Muscle of leg (tissue), 11 donors: ENCODE measurements around the gene NSUN7. TPM values are rescaled to one million over a fixed set of nuclear protein-coding genes. Genes with fewer than 3 reads are reported as not detected.
A peak's percentile ranks its signal among the peaks of the same experiment; 100 is the strongest.

Experiments used
- DNase-seq: peaks from one replicate; pipeline ENCODE4 v3.0.0; 2013
- H3K27ac ChIP-seq: one replicate; pipeline ENCODE4 v1.5.1; 2013; ENCODE audit warnings: mild to moderate bottlenecking, low read length, control low read depth
- H3K27me3 ChIP-seq: one replicate; pipeline ENCODE4 v1.6.1; 2013; ENCODE audit warnings: low read length; ENCODE audit not compliant: control insufficient read depth, insufficient read depth
- H3K36me3 ChIP-seq: one replicate; pipeline ENCODE4 v1.6.1; 2013; ENCODE audit warnings: low read length; ENCODE audit not compliant: control insufficient read depth, insufficient read depth
- H3K4me1 ChIP-seq: one replicate; pipeline ENCODE4 v1.6.1; 2013; ENCODE audit warnings: low read length; ENCODE audit not compliant: control insufficient read depth, insufficient read depth
- H3K4me3 ChIP-seq: one replicate; pipeline ENCODE4 v1.5.1; 2013; ENCODE audit warnings: low read length, control low read depth
- H3K9me3 ChIP-seq: replicated peaks from 2 replicates; pipeline ENCODE4 v1.6.1; 2013; ENCODE audit warnings: low read depth, low read length; ENCODE audit not compliant: control insufficient read depth
- WGBS: methylation state at CpG from one replicate; pipeline ENCODE4 v1.1.5; 2013; ENCODE audit warnings: missing lambda C conversion rate; ENCODE audit not compliant: insufficient coverage; 5-methylcytosine and 5-hydroxymethylcytosine counted together
- polyA plus RNA-seq, 8 donors: library from polyadenylated mRNA; unstranded; fragments of 120-200 nt; gene quantifications; one replicate each; pipeline versions ENCODE4 v1.2.1 to v1.2.3, GENCODE V29; 2013; ENCODE audit warnings: inconsistent platforms in 1 of 8, low replicate concordance in 1 of 8; ENCODE audit not compliant: insufficient read length in 8 of 8, insufficient read depth in 1 of 8
- total RNA-seq: library from RNA; stranded (reverse); fragments of 120-200 nt; gene quantifications from one replicate; pipeline ENCODE4 v1.2.4, GENCODE V29; 2013

NSUN7 gene
- total and polyA plus RNA-seq, 9 donors = 0.25 to 2.0 (median 0.84) TPM

DNA sequence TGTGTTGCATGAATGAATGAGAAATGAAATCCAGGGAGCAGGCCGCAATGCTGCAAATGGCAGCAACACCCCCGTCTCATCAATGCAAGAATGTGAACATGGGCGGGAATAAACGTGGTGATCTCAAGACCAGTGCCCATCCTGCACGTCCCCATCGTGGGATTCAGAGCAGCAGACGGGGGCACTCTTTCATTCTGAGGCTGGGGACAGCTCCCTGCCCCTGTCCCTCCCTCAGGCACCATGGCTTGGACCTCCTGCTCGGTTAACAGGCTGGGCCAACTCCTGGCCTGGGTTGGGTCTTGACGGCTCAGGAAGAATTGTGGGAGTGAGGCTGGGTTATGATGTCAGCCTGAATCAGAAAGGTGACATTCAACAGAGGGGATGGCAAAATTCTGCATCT is 78.9 kb downstream of the NSUN7 start:
- no peaks in the 10 kb centered on the region for H3K9me3 ChIP-seq
- WGBS = 95% methylated on average over 7 of the region's 9 CpGs
- no peaks in the 10 kb centered on the region for H3K4me1 ChIP-seq
- H3K27ac ChIP-seq = no peak overlapping the region
- H3K4me3 ChIP-seq = no peak overlapping the region
- peaks cover 49% of the 10 kb centered on the region for H3K36me3 ChIP-seq
- DNase-seq = no peak
- no peaks in the 10 kb centered on the region for H3K27me3 ChIP-seq

DNA sequence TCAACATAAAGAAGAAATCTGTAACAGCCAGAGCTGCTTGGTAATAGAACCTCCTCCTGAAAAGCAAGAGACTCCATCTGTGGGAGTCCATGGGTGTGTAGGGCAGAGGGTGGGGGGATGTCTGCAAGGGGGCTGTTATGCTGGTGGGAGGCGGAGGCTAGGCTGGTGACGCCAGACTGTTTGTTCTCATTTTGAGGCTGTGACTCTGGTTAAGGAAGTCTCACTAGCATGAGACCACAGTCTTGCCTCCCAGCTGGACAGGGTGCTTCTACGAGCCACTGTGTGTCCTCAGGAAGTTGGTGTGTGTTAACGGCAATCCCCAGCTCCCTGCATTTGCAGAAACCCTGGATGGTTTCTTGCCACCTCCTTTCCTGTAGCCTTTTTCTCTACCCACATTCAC is 79.8 kb downstream of the NSUN7 start:
- WGBS = no CpG with 5 or more reads among the region's 4 CpGs
- Histone ChIP-seq H3K4me3 (no peak overlapping the region), H3K4me1 (no peaks in the 10 kb centered on the region), H3K27me3 (no peaks in the 10 kb centered on the region), H3K36me3 (peaks cover 55% of the 10 kb centered on the region), H3K27ac (no peak overlapping the region), H3K9me3 (no peaks in the 10 kb centered on the region)
- DNase-seq = peak; percentile 27

DNA sequence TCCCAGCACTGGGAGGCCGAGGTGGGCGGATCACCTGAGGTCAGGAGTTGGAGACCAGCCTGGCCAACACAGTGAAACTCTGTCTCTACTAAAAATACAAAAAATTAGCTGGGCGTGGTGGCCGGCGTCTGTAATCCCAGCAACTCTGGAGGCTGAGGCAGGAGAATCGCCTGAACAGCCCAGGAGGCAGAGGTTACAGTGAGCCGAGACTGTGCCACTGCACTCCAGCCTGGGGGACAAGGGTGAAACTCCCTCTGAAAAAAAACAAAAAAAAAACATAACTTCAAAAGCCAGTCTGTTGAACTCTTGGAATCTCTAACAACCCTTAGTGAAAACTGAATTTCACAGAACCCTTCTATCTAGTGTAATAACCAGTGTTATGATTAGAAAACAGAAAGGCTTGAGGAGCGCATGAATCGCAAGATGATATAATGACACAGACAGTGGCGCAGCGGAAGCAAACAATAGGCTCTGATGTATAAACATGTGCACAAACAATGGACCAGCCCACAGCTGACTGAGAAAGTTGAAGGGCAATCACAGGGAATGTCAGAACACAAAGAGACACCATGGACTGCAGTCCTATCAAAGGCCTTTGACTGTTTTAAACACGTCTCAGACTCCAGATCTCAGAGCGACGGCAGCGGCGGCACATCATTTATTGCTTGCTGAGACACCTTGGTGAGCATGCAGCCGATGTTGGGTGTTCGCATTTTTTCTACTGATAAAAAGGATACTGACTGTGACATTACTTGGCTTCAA is 81.6 kb downstream of the NSUN7 start:
- peaks cover 53% of the 10 kb centered on the region for H3K36me3 ChIP-seq
- no peaks in the 10 kb centered on the region for H3K9me3 ChIP-seq
- H3K4me3 ChIP-seq = no peak overlapping the region
- WGBS = 89% methylated on average over 14 of the region's 18 CpGs
- H3K27ac ChIP-seq = no peak overlapping the region
- no peaks in the 10 kb centered on the region for H3K4me1 ChIP-seq
- H3K27me3 ChIP-seq = no peaks in the 10 kb centered on the region
- no peak for DNase-seq

DNA sequence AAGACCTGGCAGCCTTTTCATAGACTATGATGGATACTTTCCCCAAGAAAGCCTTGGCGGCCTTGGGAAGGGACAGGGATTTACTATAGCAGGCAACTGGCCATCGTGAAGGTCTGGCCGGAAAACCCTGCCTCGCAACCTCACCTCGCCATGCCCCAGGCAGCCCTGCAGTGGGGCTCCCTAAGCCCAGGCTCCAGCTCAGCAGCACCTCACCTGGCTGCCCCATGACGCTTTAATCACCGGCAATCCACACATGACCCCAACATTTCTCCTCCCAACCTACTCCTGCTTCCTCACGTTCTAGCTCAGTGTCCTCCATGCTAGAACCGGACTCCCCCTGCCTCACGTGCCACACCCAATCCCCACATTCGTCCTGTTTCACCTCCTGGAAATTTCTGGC is 82.4 kb downstream of the NSUN7 start:
- no peak overlapping the region for H3K27ac ChIP-seq
- no peak for DNase-seq
- no peaks in the 10 kb centered on the region for H3K9me3 ChIP-seq
- no peaks in the 10 kb centered on the region for H3K27me3 ChIP-seq
- 82% methylated on average over 11 of the region's 11 CpGs for WGBS
- no peak overlapping the region for H3K4me3 ChIP-seq
- peaks cover 4% of the 10 kb centered on the region for H3K4me1 ChIP-seq
- peaks cover 52% of the 10 kb centered on the region for H3K36me3 ChIP-seq

DNA sequence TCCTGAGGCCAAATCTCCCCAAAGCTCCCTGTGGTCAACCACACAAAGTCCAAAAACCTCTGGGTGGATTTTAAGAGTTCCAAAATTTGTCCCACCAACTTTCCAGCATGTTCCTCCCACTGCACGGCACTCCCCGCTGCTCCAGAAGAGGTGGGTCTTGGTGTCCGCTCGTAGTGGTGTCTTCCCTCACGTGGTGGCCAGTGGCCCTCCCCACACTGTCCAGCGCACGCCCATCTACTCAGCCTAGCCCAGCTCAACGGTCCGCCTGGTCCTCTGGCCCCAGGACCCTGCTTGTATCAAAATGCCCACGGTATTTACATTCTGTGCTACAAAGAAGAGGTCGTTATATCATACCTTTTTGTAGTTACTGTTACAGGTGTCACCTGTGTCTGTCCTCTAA is 83.5 kb downstream of the NSUN7 start:
- Histone ChIP-seq H3K9me3 (no peaks in the 10 kb centered on the region), H3K36me3 (peaks cover 49% of the 10 kb centered on the region), H3K27ac (no peak overlapping the region), H3K4me3 (no peak overlapping the region), H3K27me3 (no peaks in the 10 kb centered on the region), H3K4me1 (peaks cover 10% of the 10 kb centered on the region)
- DNase-seq = no peak
- 96% methylated on average over 8 of the region's 11 CpGs for WGBS

DNA sequence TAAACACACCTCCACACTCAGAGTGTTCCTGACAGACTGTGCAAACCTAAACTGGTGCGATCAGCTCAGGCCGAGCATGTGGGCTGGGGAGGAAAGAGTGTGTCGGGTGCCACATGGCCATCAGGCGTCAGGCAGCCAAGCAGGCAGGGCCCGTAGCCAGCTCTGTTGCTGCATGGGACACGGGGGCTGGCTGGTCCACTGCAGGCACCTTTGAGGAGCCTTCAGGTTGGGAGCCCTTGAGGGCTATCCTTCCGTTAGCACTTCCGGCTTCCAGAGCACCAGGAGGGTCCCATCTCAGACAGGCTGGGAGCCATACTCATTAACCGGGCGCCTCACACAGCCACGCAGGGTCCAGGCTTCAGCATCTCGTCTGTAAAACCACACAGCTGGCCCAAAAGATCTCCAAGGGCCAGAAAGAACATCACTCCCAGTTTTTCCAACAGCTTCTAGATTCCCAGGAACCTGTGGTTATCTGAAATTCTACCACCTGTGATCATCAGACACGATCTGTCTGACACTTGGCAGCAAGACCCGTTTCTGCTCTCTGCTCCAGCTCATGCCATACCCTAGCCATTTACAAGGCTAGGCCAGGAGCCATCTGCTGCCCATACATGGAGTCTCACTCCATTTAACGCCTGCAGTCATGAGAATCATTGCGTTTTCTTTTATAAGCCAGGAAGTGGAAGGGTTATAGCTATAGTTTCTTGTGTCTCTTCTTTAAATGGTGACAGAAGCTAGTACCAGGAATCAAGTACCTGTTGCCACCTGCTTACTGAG is 87.5 kb downstream of the NSUN7 start:
- Histone ChIP-seq H3K27ac (peak overlapping the region; percentile 20), H3K9me3 (no peaks in the 10 kb centered on the region), H3K36me3 (peaks cover 28% of the 10 kb centered on the region), H3K4me3 (no peak overlapping the region), H3K27me3 (no peaks in the 10 kb centered on the region), H3K4me1 (peaks cover 10% of the 10 kb centered on the region)
- WGBS = 77% methylated on average over 12 of the region's 16 CpGs
- DNase-seq = no peak

DNA sequence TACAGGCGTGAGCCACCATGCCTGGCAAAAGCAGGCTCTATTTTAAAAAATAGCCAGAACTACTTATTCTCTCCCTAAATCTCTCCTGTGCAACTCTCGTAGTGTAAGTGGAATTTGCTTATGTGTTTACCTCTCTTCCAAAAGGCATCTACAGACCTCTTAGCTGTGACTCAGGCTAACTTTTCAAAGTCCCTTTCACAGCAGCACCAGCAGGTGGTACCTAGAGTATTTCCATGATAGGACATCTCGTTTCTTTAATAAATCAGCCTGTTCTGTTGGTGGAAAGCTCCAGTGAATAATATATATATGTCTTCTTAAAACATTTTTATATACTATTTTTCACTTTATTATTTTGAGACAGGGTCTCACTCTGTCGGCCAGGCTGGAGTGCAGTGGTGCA is 89.0 kb downstream of the NSUN7 start:
- Histone ChIP-seq H3K4me3 (no peak overlapping the region), H3K27ac (no peak overlapping the region), H3K27me3 (no peaks in the 10 kb centered on the region), H3K4me1 (peaks cover 16% of the 10 kb centered on the region), H3K9me3 (no peaks in the 10 kb centered on the region), H3K36me3 (peaks cover 26% of the 10 kb centered on the region)
- no peak for DNase-seq
- 100% methylated on average over 1 of the region's 4 CpGs for WGBS

DNA sequence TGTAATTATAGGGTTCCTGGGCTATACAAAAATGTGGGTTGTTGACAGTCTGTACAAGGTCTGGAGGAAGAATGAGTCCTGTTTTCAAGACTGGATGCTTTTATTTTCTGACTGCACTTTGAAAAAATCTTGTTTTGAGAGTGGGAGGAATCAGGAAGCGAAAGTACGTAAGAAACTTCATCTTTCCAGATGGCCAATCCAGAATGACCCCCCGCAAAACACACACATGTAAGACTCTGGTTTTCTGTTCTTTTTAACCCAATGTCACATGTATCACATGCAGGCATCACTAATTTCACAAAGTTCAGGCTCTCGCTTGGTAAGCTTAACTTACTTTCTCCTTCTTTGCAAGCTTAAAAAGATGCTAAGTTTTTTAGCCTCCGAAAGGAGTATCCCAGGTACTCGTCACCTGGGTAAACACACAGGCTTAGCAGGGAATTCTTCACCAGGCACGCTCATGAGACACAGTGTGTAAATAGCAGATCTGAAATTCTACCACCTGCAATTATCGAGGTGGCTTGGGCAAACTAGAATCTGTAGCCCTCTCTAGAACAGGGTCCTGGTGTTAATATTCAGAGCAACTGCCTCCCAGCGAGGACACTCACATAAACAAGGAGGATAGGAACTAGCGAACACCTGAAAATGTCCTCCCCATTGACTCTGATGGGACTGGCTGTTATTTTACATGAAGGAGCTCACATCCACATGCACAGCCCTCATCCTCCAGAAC is 90.7 kb downstream of the NSUN7 start:
- peaks cover 24% of the 10 kb centered on the region for H3K36me3 ChIP-seq
- no peaks in the 10 kb centered on the region for H3K27me3 ChIP-seq
- peaks cover 24% of the 10 kb centered on the region for H3K4me1 ChIP-seq
- H3K27ac ChIP-seq = no peak overlapping the region
- WGBS = 83% methylated on average over 2 of the region's 10 CpGs
- no peak overlapping the region for H3K4me3 ChIP-seq
- DNase-seq = no peak
- no peaks in the 10 kb centered on the region for H3K9me3 ChIP-seq

DNA sequence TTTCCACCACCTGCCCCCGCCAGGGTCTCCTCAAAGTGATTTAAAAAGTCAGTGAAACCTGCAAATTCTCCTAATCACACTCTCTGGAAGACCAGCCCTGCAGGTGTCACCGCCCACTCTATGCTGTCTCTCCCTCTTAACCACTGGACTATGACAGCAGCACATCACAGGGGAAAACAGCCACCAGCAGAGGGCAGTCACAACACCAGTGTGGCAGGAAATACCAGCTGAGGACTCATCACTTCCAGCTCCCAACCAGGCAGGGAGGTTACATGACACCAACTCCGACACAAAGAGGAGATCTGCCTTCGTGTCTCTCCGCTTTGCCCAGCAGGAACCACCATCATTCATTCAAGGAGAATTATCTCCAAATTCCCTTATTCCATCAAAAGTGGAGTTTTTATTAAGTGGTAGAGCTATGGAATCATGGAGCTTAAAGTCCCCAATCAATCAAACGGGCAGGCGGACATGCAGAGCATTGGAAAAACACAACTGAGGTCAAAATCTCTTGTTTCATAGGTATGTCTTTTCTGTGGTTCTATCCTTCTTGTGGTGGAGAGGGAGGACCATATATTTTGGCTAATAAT is 91.3 kb downstream of the NSUN7 start:
- H3K27me3 ChIP-seq = no peaks in the 10 kb centered on the region
- DNase-seq = peak; percentile 56
- 64% methylated on average over 3 of the region's 7 CpGs for WGBS
- no peak overlapping the region for H3K4me3 ChIP-seq
- peaks cover 26% of the 10 kb centered on the region for H3K4me1 ChIP-seq
- no peaks in the 10 kb centered on the region for H3K9me3 ChIP-seq
- no peak overlapping the region for H3K27ac ChIP-seq
- peaks cover 18% of the 10 kb centered on the region for H3K36me3 ChIP-seq

DNA sequence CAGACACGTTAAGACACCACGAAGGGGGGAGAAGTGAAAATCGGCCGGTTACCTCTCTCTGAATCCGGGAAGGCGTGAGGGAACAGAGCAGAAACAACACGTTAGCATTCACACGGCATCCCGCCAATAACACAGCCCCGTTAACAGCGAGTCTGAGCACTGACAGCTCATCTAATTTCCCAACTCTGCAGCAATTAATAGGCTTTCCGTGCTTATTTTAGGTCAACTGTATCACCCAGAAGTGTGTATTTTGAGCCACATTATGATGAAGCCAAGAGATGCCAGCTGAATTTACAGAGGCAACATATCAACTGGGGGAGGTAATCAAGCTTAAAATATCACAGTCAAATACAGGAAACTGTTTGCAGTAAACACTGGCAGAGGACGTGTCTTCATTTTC is 92.6 kb downstream of the NSUN7 start:
- Histone ChIP-seq H3K27ac (peak overlapping the region; percentile 13), H3K27me3 (no peaks in the 10 kb centered on the region), H3K4me1 (peaks cover 21% of the 10 kb centered on the region), H3K4me3 (no peak overlapping the region), H3K36me3 (peaks cover 12% of the 10 kb centered on the region), H3K9me3 (no peaks in the 10 kb centered on the region)
- WGBS = 75% methylated on average over 12 of the region's 13 CpGs
- DNase-seq = no peak
